ENCODE results near the gene KBTBD3. TPM values are rescaled to one million over a fixed set of nuclear protein-coding genes. Genes with fewer than 3 reads are reported as not detected.
A peak's percentile ranks its signal among the peaks of the same experiment; 100 is the strongest.

The KBTBD3 gene
- total RNA-seq, 1 donor from 2014 or later, result 4.0 TPM

GRCh38 chr11:106043540-106043939, 33.6 kb downstream of the KBTBD3 start:
- Mint-ChIP-seq H3K9me3 (no peaks in the 10 kb centered on the region), H3K4me3 (no peak overlapping the region), H3K27me3 (peaks cover 18% of the 10 kb centered on the region), H3K36me3 (ENCODE audit: low read depth) (no peaks in the 10 kb centered on the region), H3K27ac (no peak overlapping the region), H3K4me1 (peaks cover 3% of the 10 kb centered on the region)
- DNase-seq, result no peak
- intact Hi-C loops (cut with micrococcal nuclease), result no loop called here

GRCh38 chr11:106032861-106033260, 44.3 kb downstream of the KBTBD3 start:
- H3K36me3 Mint-ChIP-seq (ENCODE audit: low read depth), result no peaks in the 10 kb centered on the region
- H3K4me3 Mint-ChIP-seq, result no peak overlapping the region
- H3K27me3 Mint-ChIP-seq, result peaks cover 17% of the 10 kb centered on the region
- no peak overlapping the region for H3K27ac Mint-ChIP-seq
- peaks cover 3% of the 10 kb centered on the region for H3K4me1 Mint-ChIP-seq
- intact Hi-C loops (cut with micrococcal nuclease), result no loop called here
- H3K9me3 Mint-ChIP-seq, result peaks cover 10% of the 10 kb centered on the region
- DNase-seq, result no peak

- Mint-ChIP-seq H3K27ac (no peak overlapping the region), H3K9me3 (peaks cover 18% of the 10 kb centered on the region), H3K36me3 (ENCODE audit: low read depth) (no peaks in the 10 kb centered on the region), H3K4me1 (peaks cover 3% of the 10 kb centered on the region), H3K4me3 (no peak overlapping the region), H3K27me3 (peaks cover 18% of the 10 kb centered on the region)
- no peak for DNase-seq
- intact Hi-C loops (cut with micrococcal nuclease), result loop anchor here (1.0 kb wide), 1 partner anchor 31 kb away; no protein-coding TSS in a partner anchor
These were observed 45.2 kb downstream of the KBTBD3 start for GRCh38 chr11:106031936-106032335.

- no peak overlapping the region for H3K4me3 Mint-ChIP-seq
- intact Hi-C loops (cut with micrococcal nuclease), result loop anchor here (1.0 kb wide), 1 partner anchor 32 kb away; no protein-coding TSS in a partner anchor
These were observed 45.8 kb downstream of the KBTBD3 start for GRCh38 chr11:106031202-106031810.

GRCh38 chr11:106030609-106031008, 46.5 kb downstream of the KBTBD3 start:
- DNase-seq, result no peak
- Mint-ChIP-seq H3K4me3 (no peak overlapping the region), H3K27me3 (peaks cover 21% of the 10 kb centered on the region), H3K27ac (no peak overlapping the region), H3K36me3 (ENCODE audit: low read depth) (no peaks in the 10 kb centered on the region), H3K4me1 (peaks cover 3% of the 10 kb centered on the region), H3K9me3 (peaks cover 28% of the 10 kb centered on the region)
- intact Hi-C loops (cut with micrococcal nuclease), result loop anchor here (1.0 kb wide), 1 partner anchor 33 kb away; no protein-coding TSS in a partner anchor

More at GRCh38 chr11:106031202-106031810, 45.8 kb downstream of the KBTBD3 start:
- Mint-ChIP-seq H3K27me3 (peaks cover 18% of the 10 kb centered on the region), H3K27ac (no peak overlapping the region), H3K4me1 (peaks cover 3% of the 10 kb centered on the region), H3K36me3 (ENCODE audit: low read depth) (no peaks in the 10 kb centered on the region), H3K9me3 (peaks cover 23% of the 10 kb centered on the region)
- DNase-seq, result no peak

- intact Hi-C loops (cut with micrococcal nuclease), result loop anchor here (1.0 to 5.0 kb wide), 3 partner anchors 40 to 1434 kb away; partner anchors contain the start of genes AASDHPPT, CWF19L2 and KBTBD3
- Mint-ChIP-seq H3K27me3 (peaks cover 15% of the 10 kb centered on the region), H3K9me3 (peaks cover 35% of the 10 kb centered on the region), H3K27ac (peak overlapping the region; percentile 96), H3K4me3 (peak overlapping the region; percentile 97), H3K4me1 (peaks cover 37% of the 10 kb centered on the region), H3K36me3 (ENCODE audit: low read depth) (peaks cover 28% of the 10 kb centered on the region)
- peak; percentile 59 for DNase-seq
These were observed 54.3 kb downstream of the KBTBD3 start for GRCh38 chr11:106022795-106023275.

GRCh38 chr11:106021967-106022794, 55.0 kb downstream of the KBTBD3 start, which contains the start of gene MSANTD4:
Gene MSANTD4 (minus strand): TSS chr11:106022240. CDS start chr11:106010917, 11,323 bp downstream.
- H3K4me1 Mint-ChIP-seq, result peaks cover 37% of the 10 kb centered on the region
- peaks cover 29% of the 10 kb centered on the region for H3K9me3 Mint-ChIP-seq
- peaks cover 13% of the 10 kb centered on the region for H3K27me3 Mint-ChIP-seq
- H3K27ac Mint-ChIP-seq, result peak within 1 kb of the TSS; percentile 96
- peaks cover 28% of the 10 kb centered on the region for H3K36me3 Mint-ChIP-seq (ENCODE audit: low read depth)
- DNase-seq, result peak; percentile 99
- H3K4me3 Mint-ChIP-seq, result peak within 1 kb of the TSS; percentile 97
- intact Hi-C loops (cut with micrococcal nuclease), result loop anchor here (1.0 to 5.0 kb wide), 3 partner anchors 41 to 1435 kb away; partner anchors contain the start of genes AASDHPPT, CWF19L2 and KBTBD3

GRCh38 chr11:106021181-106021966, 55.8 kb downstream of the KBTBD3 start:
- H3K4me3 Mint-ChIP-seq, result peak overlapping the region; percentile 97
- intact Hi-C loops (cut with micrococcal nuclease), result loop anchor here (5.0 kb wide), 1 partner anchor 1436 kb away; the partner anchor contains the start of gene CWF19L2
- DNase-seq, result no peak
- H3K4me1 Mint-ChIP-seq, result peaks cover 44% of the 10 kb centered on the region
- H3K36me3 Mint-ChIP-seq (ENCODE audit: low read depth), result peaks cover 30% of the 10 kb centered on the region
- peaks cover 12% of the 10 kb centered on the region for H3K27me3 Mint-ChIP-seq
- H3K27ac Mint-ChIP-seq, result peak overlapping the region; percentile 96
- peaks cover 22% of the 10 kb centered on the region for H3K9me3 Mint-ChIP-seq

GRCh38 chr11:106017093-106017492, 60.1 kb downstream of the KBTBD3 start:
- DNase-seq, result no peak
- Mint-ChIP-seq H3K36me3 (ENCODE audit: low read depth) (peaks cover 41% of the 10 kb centered on the region), H3K9me3 (peaks cover 8% of the 10 kb centered on the region), H3K4me1 (peaks cover 40% of the 10 kb centered on the region), H3K27me3 (no peaks in the 10 kb centered on the region), H3K27ac (no peak overlapping the region), H3K4me3 (no peak overlapping the region)
- intact Hi-C loops (cut with micrococcal nuclease), result no loop called here

- no peak overlapping the region for H3K4me3 Mint-ChIP-seq
- peaks cover 44% of the 10 kb centered on the region for H3K36me3 Mint-ChIP-seq (ENCODE audit: low read depth)
- H3K9me3 Mint-ChIP-seq, result peaks cover 14% of the 10 kb centered on the region
- no peaks in the 10 kb centered on the region for H3K27me3 Mint-ChIP-seq
- DNase-seq, result no peak
- H3K27ac Mint-ChIP-seq, result no peak overlapping the region
- H3K4me1 Mint-ChIP-seq, result peaks cover 34% of the 10 kb centered on the region
- intact Hi-C loops (cut with micrococcal nuclease), result no loop called here
These were observed 62.1 kb downstream of the KBTBD3 start for GRCh38 chr11:106015066-106015465.

GRCh38 chr11:106014620-106015019, 62.5 kb downstream of the KBTBD3 start:
- H3K27ac Mint-ChIP-seq, result no peak overlapping the region
- peaks cover 44% of the 10 kb centered on the region for H3K36me3 Mint-ChIP-seq (ENCODE audit: low read depth)
- no peak overlapping the region for H3K4me3 Mint-ChIP-seq
- peaks cover 31% of the 10 kb centered on the region for H3K4me1 Mint-ChIP-seq
- no peak for DNase-seq
- H3K27me3 Mint-ChIP-seq, result no peaks in the 10 kb centered on the region
- intact Hi-C loops (cut with micrococcal nuclease), result no loop called here
- peaks cover 16% of the 10 kb centered on the region for H3K9me3 Mint-ChIP-seq

- DNase-seq, result no peak
- intact Hi-C loops (cut with micrococcal nuclease), result no loop called here
- H3K9me3 Mint-ChIP-seq, result peaks cover 16% of the 10 kb centered on the region
- H3K27me3 Mint-ChIP-seq, result no peaks in the 10 kb centered on the region
- no peak overlapping the region for H3K4me3 Mint-ChIP-seq
- H3K4me1 Mint-ChIP-seq, result peaks cover 28% of the 10 kb centered on the region
- H3K27ac Mint-ChIP-seq, result no peak overlapping the region
- peaks cover 46% of the 10 kb centered on the region for H3K36me3 Mint-ChIP-seq (ENCODE audit: low read depth)
These were observed 63.1 kb downstream of the KBTBD3 start for GRCh38 chr11:106014035-106014434.

GRCh38 chr11:106012744-106013143, 64.4 kb downstream of the KBTBD3 start:
- Mint-ChIP-seq H3K9me3 (peaks cover 13% of the 10 kb centered on the region), H3K27me3 (no peaks in the 10 kb centered on the region), H3K4me3 (no peak overlapping the region), H3K27ac (no peak overlapping the region), H3K36me3 (ENCODE audit: low read depth) (peaks cover 49% of the 10 kb centered on the region), H3K4me1 (peaks cover 20% of the 10 kb centered on the region)
- DNase-seq, result no peak
- intact Hi-C loops (cut with micrococcal nuclease), result no loop called here
